K562 (cell line): ENCODE results near the gene GORASP1. TPM values are rescaled to one million over a fixed set of nuclear protein-coding genes. Genes with fewer than 3 reads are reported as not detected.

Source experiments
- DIDO1 ChIP-seq: fragments of 450-650 bp; IDR thresholded peaks from 2 replicates; pipeline ENCODE4 v1.6.1; 2016; ENCODE audit warnings: low read depth, missing biosample characterization, missing genetic modification characterization
- GTF2E2 ChIP-seq: fragments of 200-800 bp; sonication (Bioruptor generic); IDR thresholded peaks from 2 replicates; pipeline ENCODE4 v1.6.1; 2016; ENCODE audit warnings: missing genetic modification characterization, missing compliant biosample characterization
- KLF16 ChIP-seq: IDR thresholded peaks from 2 replicates; pipeline ENCODE4 v1.6.1; 2016; ENCODE audit warnings: antibody characterized with exemption
- polyA plus RNA-seq, 8 experiments: library from polyadenylated mRNA; depleted of rRNA in 4 of 8; stranded (reverse) in 5 of 8; unstranded in 3 of 8; fragments of >200 nt; fragmentation: Nextera tagmentation in 2 of 8; fragmentation: Illumina TruSeq in 1 of 8; extraction: Ambion mirVana in 2 of 8; extraction: Trizol in 1 of 8; gene quantifications; 2 replicates each; pipeline versions ENCODE4 v1.2.1 to v1.2.3, GENCODE V29; 2011 to 2014; ENCODE audit warnings: inconsistent platforms in 1 of 8, missing spikeins in 1 of 8
- total RNA-seq, 7 experiments: library from RNA; depleted of rRNA in 6 of 7; stranded (reverse); fragments of >200 nt in 6 of 7; fragmentation: Illumina TruSeq in 2 of 7; extraction: Trizol in 2 of 7; gene quantifications; 2 replicates each; pipeline versions ENCODE4 v1.2.1 to v1.2.3, GENCODE V29; 2011 to 2021; ENCODE audit warnings: low replicate concordance in 1 of 7
- TF ChIP-seq, protein P1 (sequence below), 2 experiments: fragments of 450-650 bp; formaldehyde crosslinking in 1 of 2; IDR thresholded peaks; 2 replicates each; pipeline versions ENCODE4 v1.4.0 to v1.6.1; 2014 to 2020; ENCODE audit warnings: mild to moderate bottlenecking in 2 of 2, borderline replicate concordance in 1 of 2, low read depth in 1 of 2
- TF ChIP-seq, protein P2 (sequence below): fragments of 450-650 bp; IDR thresholded peaks from 2 replicates; pipeline ENCODE4 v1.6.1; 2017; ENCODE audit warnings: antibody characterized with exemption, mild to moderate bottlenecking
- TF ChIP-seq, protein P3 (sequence below): sonication (generic); formaldehyde crosslinking; IDR thresholded peaks from 2 replicates; pipeline ENCODE4 v1.8.1; 2023; ENCODE audit warnings: missing genetic modification reagents, mild to moderate bottlenecking, borderline replicate concordance
- TF ChIP-seq, protein P4 (sequence below): fragments of 450-650 bp; formaldehyde crosslinking; IDR thresholded peaks from 2 replicates; pipeline ENCODE4 v1.4.0; 2020; ENCODE audit warnings: mild to moderate bottlenecking, moderate library complexity

Gene GORASP1
- total and polyA plus RNA-seq, 9 of the 15 experiments (the other 6 are each of a cell fraction or from before 2014, with no cell fraction given), result 8.4 to 87.9 (median 67.6) TPM

DNA sequence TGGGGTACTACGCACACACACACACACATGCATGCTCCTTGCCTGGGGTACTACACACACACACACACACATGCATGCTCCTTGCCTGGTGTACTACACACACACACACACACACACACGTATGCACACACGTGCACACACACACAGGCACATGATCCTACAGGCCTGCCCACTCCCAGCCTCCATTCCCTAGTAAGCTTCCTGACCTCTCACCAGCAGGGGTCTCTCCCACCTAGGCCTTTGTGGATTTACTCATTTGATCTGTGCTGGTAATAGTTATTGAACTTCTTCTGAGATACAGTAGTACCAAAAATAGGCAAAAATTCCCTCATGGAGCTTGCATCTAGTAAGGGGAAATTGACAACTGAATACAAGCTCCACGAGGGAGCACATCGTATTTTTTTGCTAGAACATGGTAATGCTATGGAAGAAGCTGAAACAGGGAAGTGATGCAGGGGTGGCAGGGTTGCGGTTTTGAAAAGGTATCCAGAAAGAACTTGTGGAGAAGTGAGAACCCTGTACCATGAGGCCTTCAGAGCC lies 19.2 kb upstream of the GORASP1 start (continued):
- TF ChIP-seq, protein P1, sequence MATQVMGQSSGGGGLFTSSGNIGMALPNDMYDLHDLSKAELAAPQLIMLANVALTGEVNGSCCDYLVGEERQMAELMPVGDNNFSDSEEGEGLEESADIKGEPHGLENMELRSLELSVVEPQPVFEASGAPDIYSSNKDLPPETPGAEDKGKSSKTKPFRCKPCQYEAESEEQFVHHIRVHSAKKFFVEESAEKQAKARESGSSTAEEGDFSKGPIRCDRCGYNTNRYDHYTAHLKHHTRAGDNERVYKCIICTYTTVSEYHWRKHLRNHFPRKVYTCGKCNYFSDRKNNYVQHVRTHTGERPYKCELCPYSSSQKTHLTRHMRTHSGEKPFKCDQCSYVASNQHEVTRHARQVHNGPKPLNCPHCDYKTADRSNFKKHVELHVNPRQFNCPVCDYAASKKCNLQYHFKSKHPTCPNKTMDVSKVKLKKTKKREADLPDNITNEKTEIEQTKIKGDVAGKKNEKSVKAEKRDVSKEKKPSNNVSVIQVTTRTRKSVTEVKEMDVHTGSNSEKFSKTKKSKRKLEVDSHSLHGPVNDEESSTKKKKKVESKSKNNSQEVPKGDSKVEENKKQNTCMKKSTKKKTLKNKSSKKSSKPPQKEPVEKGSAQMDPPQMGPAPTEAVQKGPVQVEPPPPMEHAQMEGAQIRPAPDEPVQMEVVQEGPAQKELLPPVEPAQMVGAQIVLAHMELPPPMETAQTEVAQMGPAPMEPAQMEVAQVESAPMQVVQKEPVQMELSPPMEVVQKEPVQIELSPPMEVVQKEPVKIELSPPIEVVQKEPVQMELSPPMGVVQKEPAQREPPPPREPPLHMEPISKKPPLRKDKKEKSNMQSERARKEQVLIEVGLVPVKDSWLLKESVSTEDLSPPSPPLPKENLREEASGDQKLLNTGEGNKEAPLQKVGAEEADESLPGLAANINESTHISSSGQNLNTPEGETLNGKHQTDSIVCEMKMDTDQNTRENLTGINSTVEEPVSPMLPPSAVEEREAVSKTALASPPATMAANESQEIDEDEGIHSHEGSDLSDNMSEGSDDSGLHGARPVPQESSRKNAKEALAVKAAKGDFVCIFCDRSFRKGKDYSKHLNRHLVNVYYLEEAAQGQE (IDR thresholded peaks at IDR 0.05; ENCODE audit: borderline replicate concordance), result peak; percentile 93
- TF ChIP-seq, protein P1 (CRISPR knock-in tag; IDR thresholded peaks at IDR 0.05; ENCODE audit: low read depth), result no peak
- TF ChIP-seq KLF16 (peak; percentile 45; the same call in 1 of the 2 replicates), GTF2E2 (tag) (no peak), DIDO1 (tag) (peak; percentile 64; the same call in 1 of the 2 replicates)
- TF ChIP-seq, protein P2, sequence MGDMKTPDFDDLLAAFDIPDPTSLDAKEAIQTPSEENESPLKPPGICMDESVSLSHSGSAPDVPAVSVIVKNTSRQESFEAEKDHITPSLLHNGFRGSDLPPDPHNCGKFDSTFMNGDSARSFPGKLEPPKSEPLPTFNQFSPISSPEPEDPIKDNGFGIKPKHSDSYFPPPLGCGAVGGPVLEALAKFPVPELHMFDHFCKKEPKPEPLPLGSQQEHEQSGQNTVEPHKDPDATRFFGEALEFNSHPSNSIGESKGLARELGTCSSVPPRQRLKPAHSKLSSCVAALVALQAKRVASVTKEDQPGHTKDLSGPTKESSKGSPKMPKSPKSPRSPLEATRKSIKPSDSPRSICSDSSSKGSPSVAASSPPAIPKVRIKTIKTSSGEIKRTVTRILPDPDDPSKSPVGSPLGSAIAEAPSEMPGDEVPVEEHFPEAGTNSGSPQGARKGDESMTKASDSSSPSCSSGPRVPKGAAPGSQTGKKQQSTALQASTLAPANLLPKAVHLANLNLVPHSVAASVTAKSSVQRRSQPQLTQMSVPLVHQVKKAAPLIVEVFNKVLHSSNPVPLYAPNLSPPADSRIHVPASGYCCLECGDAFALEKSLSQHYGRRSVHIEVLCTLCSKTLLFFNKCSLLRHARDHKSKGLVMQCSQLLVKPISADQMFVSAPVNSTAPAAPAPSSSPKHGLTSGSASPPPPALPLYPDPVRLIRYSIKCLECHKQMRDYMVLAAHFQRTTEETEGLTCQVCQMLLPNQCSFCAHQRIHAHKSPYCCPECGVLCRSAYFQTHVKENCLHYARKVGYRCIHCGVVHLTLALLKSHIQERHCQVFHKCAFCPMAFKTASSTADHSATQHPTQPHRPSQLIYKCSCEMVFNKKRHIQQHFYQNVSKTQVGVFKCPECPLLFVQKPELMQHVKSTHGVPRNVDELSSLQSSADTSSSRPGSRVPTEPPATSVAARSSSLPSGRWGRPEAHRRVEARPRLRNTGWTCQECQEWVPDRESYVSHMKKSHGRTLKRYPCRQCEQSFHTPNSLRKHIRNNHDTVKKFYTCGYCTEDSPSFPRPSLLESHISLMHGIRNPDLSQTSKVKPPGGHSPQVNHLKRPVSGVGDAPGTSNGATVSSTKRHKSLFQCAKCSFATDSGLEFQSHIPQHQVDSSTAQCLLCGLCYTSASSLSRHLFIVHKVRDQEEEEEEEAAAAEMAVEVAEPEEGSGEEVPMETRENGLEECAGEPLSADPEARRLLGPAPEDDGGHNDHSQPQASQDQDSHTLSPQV, result no peak
- TF ChIP-seq, protein P3, sequence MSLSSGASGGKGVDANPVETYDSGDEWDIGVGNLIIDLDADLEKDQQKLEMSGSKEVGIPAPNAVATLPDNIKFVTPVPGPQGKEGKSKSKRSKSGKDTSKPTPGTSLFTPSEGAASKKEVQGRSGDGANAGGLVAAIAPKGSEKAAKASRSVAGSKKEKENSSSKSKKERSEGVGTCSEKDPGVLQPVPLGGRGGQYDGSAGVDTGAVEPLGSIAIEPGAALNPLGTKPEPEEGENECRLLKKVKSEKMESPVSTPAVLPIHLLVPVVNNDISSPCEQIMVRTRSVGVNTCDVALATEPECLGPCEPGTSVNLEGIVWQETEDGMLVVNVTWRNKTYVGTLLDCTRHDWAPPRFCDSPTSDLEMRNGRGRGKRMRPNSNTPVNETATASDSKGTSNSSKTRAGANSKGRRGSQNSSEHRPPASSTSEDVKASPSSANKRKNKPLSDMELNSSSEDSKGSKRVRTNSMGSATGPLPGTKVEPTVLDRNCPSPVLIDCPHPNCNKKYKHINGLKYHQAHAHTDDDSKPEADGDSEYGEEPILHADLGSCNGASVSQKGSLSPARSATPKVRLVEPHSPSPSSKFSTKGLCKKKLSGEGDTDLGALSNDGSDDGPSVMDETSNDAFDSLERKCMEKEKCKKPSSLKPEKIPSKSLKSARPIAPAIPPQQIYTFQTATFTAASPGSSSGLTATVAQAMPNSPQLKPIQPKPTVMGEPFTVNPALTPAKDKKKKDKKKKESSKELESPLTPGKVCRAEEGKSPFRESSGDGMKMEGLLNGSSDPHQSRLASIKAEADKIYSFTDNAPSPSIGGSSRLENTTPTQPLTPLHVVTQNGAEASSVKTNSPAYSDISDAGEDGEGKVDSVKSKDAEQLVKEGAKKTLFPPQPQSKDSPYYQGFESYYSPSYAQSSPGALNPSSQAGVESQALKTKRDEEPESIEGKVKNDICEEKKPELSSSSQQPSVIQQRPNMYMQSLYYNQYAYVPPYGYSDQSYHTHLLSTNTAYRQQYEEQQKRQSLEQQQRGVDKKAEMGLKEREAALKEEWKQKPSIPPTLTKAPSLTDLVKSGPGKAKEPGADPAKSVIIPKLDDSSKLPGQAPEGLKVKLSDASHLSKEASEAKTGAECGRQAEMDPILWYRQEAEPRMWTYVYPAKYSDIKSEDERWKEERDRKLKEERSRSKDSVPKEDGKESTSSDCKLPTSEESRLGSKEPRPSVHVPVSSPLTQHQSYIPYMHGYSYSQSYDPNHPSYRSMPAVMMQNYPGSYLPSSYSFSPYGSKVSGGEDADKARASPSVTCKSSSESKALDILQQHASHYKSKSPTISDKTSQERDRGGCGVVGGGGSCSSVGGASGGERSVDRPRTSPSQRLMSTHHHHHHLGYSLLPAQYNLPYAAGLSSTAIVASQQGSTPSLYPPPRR (CRISPR knock-in tag), result no peak
- TF ChIP-seq, protein P4, sequence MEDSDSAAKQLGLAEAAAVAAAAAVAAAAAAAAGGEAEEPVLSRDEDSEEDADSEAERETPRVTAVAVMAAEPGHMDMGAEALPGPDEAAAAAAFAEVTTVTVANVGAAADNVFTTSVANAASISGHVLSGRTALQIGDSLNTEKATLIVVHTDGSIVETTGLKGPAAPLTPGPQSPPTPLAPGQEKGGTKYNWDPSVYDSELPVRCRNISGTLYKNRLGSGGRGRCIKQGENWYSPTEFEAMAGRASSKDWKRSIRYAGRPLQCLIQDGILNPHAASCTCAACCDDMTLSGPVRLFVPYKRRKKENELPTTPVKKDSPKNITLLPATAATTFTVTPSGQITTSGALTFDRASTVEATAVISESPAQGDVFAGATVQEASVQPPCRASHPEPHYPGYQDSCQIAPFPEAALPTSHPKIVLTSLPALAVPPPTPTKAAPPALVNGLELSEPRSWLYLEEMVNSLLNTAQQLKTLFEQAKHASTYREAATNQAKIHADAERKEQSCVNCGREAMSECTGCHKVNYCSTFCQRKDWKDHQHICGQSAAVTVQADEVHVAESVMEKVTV (CRISPR knock-in tag), result peak; percentile 87
